HEK293 (cell line): Measurements from ENCODE around the gene BTF3.
A peak's percentile ranks its signal among the peaks of the same experiment; 100 is the strongest.

Source experiments
- GFI1B ChIP-seq: fragments of 450-650 bp; formaldehyde crosslinking; IDR thresholded peaks from 2 replicates; pipeline ENCODE4 v1.5.1; 2016; ENCODE audit warnings: missing biosample characterization, missing genetic modification characterization
- GLIS1 ChIP-seq: fragments of 450-650 bp; formaldehyde crosslinking; IDR thresholded peaks from 2 replicates; pipeline ENCODE4 v1.5.1; 2016; ENCODE audit warnings: missing biosample characterization, missing genetic modification characterization
- KLF8 ChIP-seq: fragments of 450-650 bp; formaldehyde crosslinking; IDR thresholded peaks from 2 replicates; pipeline ENCODE4 v1.5.1; 2016; ENCODE audit warnings: missing biosample characterization, missing genetic modification characterization
- TCF7L2 ChIP-seq: IDR thresholded peaks from 2 replicates; pipeline ENCODE4 v1.6.1; 2011; ENCODE audit warnings: low read depth, mild to moderate bottlenecking, inconsistent platforms, low read length, moderate library complexity, borderline replicate concordance
- WT1 ChIP-seq: fragments of 450-650 bp; formaldehyde crosslinking; IDR thresholded peaks from 2 replicates; pipeline ENCODE4 v1.5.1; 2016; ENCODE audit warnings: missing biosample characterization, missing genetic modification characterization
- ZFP41 ChIP-seq: fragments of 450-650 bp; formaldehyde crosslinking; IDR thresholded peaks from 2 replicates; pipeline ENCODE4 v1.5.1; 2016; ENCODE audit warnings: missing biosample characterization, missing genetic modification characterization, borderline replicate concordance
- ZFP69B ChIP-seq: fragments of 450-650 bp; formaldehyde crosslinking; IDR thresholded peaks from 2 replicates; pipeline ENCODE4 v1.5.1; 2016; ENCODE audit warnings: missing biosample characterization, missing genetic modification characterization
- ZNF121 ChIP-seq: fragments of 450-650 bp; formaldehyde crosslinking; IDR thresholded peaks from 2 replicates; pipeline ENCODE4 v1.5.1; 2016; ENCODE audit warnings: missing biosample characterization, missing genetic modification characterization
- ZNF302 ChIP-seq: fragments of 450-650 bp; formaldehyde crosslinking; IDR thresholded peaks from 2 replicates; pipeline ENCODE4 v1.5.1; 2016; ENCODE audit warnings: missing biosample characterization, missing genetic modification characterization, low read depth
- ZNF311 ChIP-seq: fragments of 450-650 bp; formaldehyde crosslinking; IDR thresholded peaks from 2 replicates; pipeline ENCODE4 v1.5.1; 2017; ENCODE audit warnings: missing biosample characterization, missing genetic modification characterization, borderline replicate concordance
- ZNF335 ChIP-seq: fragments of 450-650 bp; formaldehyde crosslinking; conservative IDR thresholded peaks from 2 replicates; pipeline ENCODE4 v1.5.1; 2016; ENCODE audit warnings: missing biosample characterization, missing genetic modification characterization
- ZNF366 ChIP-seq: fragments of 450-650 bp; formaldehyde crosslinking; conservative IDR thresholded peaks from 2 replicates; pipeline ENCODE4 v1.5.1; 2016; ENCODE audit warnings: missing biosample characterization, missing genetic modification characterization
- ZNF404 ChIP-seq: fragments of 450-650 bp; formaldehyde crosslinking; IDR thresholded peaks from 2 replicates; pipeline ENCODE4 v1.5.1; 2017; ENCODE audit warnings: missing biosample characterization, missing genetic modification characterization
- ZNF426 ChIP-seq: fragments of 450-650 bp; formaldehyde crosslinking; IDR thresholded peaks from 2 replicates; pipeline ENCODE4 v1.5.1; 2017; ENCODE audit warnings: missing biosample characterization, missing genetic modification characterization, mild to moderate bottlenecking, inconsistent platforms, moderate library complexity
- ZNF48 ChIP-seq: fragments of 450-650 bp; formaldehyde crosslinking; IDR thresholded peaks from 2 replicates; pipeline ENCODE4 v1.5.1; 2016; ENCODE audit warnings: missing biosample characterization, missing genetic modification characterization
- ZNF548 ChIP-seq: fragments of 450-650 bp; formaldehyde crosslinking; IDR thresholded peaks from 2 replicates; pipeline ENCODE4 v1.5.1; 2016; ENCODE audit warnings: missing biosample characterization, missing genetic modification characterization
- ZNF560 ChIP-seq: fragments of 450-650 bp; formaldehyde crosslinking; IDR thresholded peaks from 2 replicates; pipeline ENCODE4 v1.5.1; 2017; ENCODE audit warnings: missing biosample characterization, missing genetic modification characterization, borderline replicate concordance
- ZNF623 ChIP-seq: fragments of 450-650 bp; formaldehyde crosslinking; IDR thresholded peaks from 2 replicates; pipeline ENCODE4 v1.5.1; 2016; ENCODE audit warnings: missing biosample characterization, missing genetic modification characterization
- ZNF629 ChIP-seq: fragments of 450-650 bp; formaldehyde crosslinking; IDR thresholded peaks from 2 replicates; pipeline ENCODE4 v1.5.1; 2017; ENCODE audit warnings: missing biosample characterization, missing genetic modification characterization
- ZNF776 ChIP-seq: fragments of 450-650 bp; formaldehyde crosslinking; IDR thresholded peaks from 2 replicates; pipeline ENCODE4 v1.5.0; 2017; ENCODE audit warnings: missing biosample characterization, missing genetic modification characterization, borderline replicate concordance
- ZNF777 ChIP-seq: fragments of 450-650 bp; formaldehyde crosslinking; IDR thresholded peaks from 2 replicates; pipeline ENCODE4 v1.5.1; 2017; ENCODE audit warnings: missing biosample characterization, missing genetic modification characterization, borderline replicate concordance
- ZSCAN16 ChIP-seq: fragments of 450-650 bp; formaldehyde crosslinking; IDR thresholded peaks from 2 replicates; pipeline ENCODE4 v1.5.1; 2016; ENCODE audit warnings: missing biosample characterization, missing genetic modification characterization
- TF ChIP-seq, protein P1 (sequence below): fragments of 450-650 bp; formaldehyde crosslinking; IDR thresholded peaks from 2 replicates; pipeline ENCODE4 v1.5.1; 2016; ENCODE audit warnings: missing biosample characterization, missing genetic modification characterization
- TF ChIP-seq, protein P2 (sequence below): fragments of 450-650 bp; formaldehyde crosslinking; IDR thresholded peaks from 2 replicates; pipeline ENCODE4 v1.5.1; 2017; ENCODE audit warnings: missing biosample characterization, missing genetic modification characterization
- TF ChIP-seq, protein P3 (sequence below): fragments of 450-650 bp; formaldehyde crosslinking; IDR thresholded peaks from 2 replicates; pipeline ENCODE4 v1.5.1; 2016; ENCODE audit warnings: missing biosample characterization, missing genetic modification characterization, borderline replicate concordance
- TF ChIP-seq, protein P4 (sequence below): fragments of 450-650 bp; formaldehyde crosslinking; optimal IDR thresholded peaks from 2 replicates; pipeline ENCODE3; 2016; ENCODE audit warnings: missing biosample characterization, mild to moderate bottlenecking, missing genetic modification characterization
- TF ChIP-seq, protein P5 (sequence below): fragments of 450-650 bp; formaldehyde crosslinking; IDR thresholded peaks from 2 replicates; pipeline ENCODE4 v1.5.1; 2016; ENCODE audit warnings: missing biosample characterization, missing genetic modification characterization
- TF ChIP-seq, protein P6 (sequence below): fragments of 450-650 bp; formaldehyde crosslinking; IDR thresholded peaks from 2 replicates; pipeline ENCODE4 v1.5.1; 2016; ENCODE audit warnings: missing biosample characterization, missing genetic modification characterization

Gene BTF3

DNA sequence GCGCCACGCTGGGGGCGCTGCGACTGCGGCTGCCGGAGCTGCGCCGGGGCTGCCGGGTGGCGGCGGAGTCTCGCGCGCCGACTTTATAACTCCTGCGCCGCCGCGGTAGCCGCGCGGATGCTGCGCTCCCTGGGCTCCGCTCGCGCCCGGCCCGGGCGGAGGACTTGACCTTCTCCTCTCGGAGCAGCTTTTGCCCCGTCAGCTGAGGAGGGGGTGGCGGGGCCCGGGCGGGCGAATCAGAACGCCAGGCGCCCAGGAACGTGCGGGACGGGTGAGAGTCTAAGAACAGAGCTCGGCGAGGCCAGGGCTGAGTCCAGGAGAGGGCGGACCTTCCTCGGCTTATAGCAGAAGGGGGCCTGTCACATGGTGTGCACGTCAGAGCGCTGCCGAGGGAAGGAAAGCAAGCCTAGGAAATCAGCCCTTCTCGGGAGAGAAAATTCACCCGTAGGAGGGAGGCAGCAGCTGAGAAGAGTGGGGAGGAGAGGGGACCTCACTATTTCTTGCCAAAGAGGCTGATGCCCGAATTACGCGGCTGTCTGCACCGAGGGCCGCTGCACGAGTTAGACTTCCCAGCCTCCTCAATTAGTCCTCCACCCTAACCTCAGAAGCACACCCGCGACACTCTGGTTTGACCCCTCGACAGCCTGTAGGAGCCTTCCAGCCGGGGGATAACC, 49.6 kb upstream of the BTF3 start, which contains the start of gene FOXD1 (continued):
- peak; percentile 56; the same call in 1 of the 2 replicates for TF ChIP-seq KLF8
- TF ChIP-seq TCF7L2: no peak
- TF ChIP-seq GFI1B (tag by site-specific recombination): no peak
- TF ChIP-seq ZNF548 (tag by site-specific recombination): no peak
- TF ChIP-seq GLIS1 (tag by site-specific recombination): peak; percentile 64
- TF ChIP-seq ZNF335: peak; percentile 76
- TF ChIP-seq ZNF776 (tag by site-specific recombination): no peak
- peak; percentile 75 for TF ChIP-seq ZNF366 (tag by site-specific recombination)
- TF ChIP-seq ZNF426 (tag by site-specific recombination): no peak
- TF ChIP-seq, protein P1, sequence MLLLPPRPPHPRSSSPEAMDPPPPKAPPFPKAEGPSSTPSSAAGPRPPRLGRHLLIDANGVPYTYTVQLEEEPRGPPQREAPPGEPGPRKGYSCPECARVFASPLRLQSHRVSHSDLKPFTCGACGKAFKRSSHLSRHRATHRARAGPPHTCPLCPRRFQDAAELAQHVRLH (tag by site-specific recombination): no peak
- no peak for TF ChIP-seq ZNF121 (tag by site-specific recombination)
- no peak for TF ChIP-seq ZNF777
- TF ChIP-seq, protein P2, sequence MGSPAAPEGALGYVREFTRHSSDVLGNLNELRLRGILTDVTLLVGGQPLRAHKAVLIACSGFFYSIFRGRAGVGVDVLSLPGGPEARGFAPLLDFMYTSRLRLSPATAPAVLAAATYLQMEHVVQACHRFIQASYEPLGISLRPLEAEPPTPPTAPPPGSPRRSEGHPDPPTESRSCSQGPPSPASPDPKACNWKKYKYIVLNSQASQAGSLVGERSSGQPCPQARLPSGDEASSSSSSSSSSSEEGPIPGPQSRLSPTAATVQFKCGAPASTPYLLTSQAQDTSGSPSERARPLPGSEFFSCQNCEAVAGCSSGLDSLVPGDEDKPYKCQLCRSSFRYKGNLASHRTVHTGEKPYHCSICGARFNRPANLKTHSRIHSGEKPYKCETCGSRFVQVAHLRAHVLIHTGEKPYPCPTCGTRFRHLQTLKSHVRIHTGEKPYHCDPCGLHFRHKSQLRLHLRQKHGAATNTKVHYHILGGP (tag by site-specific recombination): no peak
- TF ChIP-seq ZNF623 (tag by site-specific recombination): no peak
- no peak for TF ChIP-seq ZNF48 (tag by site-specific recombination)
- TF ChIP-seq ZFP41 (tag by site-specific recombination): no peak
- peak; percentile 21; the same call in 1 of the 2 replicates for TF ChIP-seq ZFP69B
- TF ChIP-seq, protein P3, sequence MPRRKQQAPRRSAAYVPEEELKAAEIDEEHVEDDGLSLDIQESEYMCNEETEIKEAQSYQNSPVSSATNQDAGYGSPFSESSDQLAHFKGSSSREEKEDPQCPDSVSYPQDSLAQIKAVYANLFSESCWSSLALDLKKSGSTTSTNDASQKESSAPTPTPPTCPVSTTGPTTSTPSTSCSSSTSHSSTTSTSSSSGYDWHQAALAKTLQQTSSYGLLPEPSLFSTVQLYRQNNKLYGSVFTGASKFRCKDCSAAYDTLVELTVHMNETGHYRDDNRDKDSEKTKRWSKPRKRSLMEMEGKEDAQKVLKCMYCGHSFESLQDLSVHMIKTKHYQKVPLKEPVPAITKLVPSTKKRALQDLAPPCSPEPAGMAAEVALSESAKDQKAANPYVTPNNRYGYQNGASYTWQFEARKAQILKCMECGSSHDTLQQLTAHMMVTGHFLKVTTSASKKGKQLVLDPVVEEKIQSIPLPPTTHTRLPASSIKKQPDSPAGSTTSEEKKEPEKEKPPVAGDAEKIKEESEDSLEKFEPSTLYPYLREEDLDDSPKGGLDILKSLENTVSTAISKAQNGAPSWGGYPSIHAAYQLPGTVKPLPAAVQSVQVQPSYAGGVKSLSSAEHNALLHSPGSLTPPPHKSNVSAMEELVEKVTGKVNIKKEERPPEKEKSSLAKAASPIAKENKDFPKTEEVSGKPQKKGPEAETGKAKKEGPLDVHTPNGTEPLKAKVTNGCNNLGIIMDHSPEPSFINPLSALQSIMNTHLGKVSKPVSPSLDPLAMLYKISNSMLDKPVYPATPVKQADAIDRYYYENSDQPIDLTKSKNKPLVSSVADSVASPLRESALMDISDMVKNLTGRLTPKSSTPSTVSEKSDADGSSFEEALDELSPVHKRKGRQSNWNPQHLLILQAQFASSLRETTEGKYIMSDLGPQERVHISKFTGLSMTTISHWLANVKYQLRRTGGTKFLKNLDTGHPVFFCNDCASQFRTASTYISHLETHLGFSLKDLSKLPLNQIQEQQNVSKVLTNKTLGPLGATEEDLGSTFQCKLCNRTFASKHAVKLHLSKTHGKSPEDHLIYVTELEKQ: no peak
- 0 out of 2 replicates have a peak, but pooled peaks have one; percentile 39 for TF ChIP-seq WT1 (tag by site-specific recombination)
- TF ChIP-seq ZNF404 (tag by site-specific recombination): no peak
- no peak for TF ChIP-seq ZNF311 (tag by site-specific recombination)
- TF ChIP-seq, protein P4, sequence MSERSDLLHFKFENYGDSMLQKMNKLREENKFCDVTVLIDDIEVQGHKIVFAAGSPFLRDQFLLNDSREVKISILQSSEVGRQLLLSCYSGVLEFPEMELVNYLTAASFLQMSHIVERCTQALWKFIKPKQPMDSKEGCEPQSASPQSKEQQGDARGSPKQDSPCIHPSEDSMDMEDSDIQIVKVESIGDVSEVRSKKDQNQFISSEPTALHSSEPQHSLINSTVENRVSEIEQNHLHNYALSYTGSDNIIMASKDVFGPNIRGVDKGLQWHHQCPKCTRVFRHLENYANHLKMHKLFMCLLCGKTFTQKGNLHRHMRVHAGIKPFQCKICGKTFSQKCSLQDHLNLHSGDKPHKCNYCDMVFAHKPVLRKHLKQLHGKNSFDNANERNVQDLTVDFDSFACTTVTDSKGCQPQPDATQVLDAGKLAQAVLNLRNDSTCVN: peak; percentile 86
- TF ChIP-seq ZNF629 (tag by site-specific recombination): peak; percentile 80
- no peak for TF ChIP-seq ZSCAN16
- no peak for TF ChIP-seq ZNF560 (tag by site-specific recombination)
- TF ChIP-seq, protein P5, sequence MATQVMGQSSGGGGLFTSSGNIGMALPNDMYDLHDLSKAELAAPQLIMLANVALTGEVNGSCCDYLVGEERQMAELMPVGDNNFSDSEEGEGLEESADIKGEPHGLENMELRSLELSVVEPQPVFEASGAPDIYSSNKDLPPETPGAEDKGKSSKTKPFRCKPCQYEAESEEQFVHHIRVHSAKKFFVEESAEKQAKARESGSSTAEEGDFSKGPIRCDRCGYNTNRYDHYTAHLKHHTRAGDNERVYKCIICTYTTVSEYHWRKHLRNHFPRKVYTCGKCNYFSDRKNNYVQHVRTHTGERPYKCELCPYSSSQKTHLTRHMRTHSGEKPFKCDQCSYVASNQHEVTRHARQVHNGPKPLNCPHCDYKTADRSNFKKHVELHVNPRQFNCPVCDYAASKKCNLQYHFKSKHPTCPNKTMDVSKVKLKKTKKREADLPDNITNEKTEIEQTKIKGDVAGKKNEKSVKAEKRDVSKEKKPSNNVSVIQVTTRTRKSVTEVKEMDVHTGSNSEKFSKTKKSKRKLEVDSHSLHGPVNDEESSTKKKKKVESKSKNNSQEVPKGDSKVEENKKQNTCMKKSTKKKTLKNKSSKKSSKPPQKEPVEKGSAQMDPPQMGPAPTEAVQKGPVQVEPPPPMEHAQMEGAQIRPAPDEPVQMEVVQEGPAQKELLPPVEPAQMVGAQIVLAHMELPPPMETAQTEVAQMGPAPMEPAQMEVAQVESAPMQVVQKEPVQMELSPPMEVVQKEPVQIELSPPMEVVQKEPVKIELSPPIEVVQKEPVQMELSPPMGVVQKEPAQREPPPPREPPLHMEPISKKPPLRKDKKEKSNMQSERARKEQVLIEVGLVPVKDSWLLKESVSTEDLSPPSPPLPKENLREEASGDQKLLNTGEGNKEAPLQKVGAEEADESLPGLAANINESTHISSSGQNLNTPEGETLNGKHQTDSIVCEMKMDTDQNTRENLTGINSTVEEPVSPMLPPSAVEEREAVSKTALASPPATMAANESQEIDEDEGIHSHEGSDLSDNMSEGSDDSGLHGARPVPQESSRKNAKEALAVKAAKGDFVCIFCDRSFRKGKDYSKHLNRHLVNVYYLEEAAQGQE: peak; percentile 30; the same call in 1 of the 2 replicates
- no peak for TF ChIP-seq ZNF302 (tag by site-specific recombination)
- TF ChIP-seq, protein P6, sequence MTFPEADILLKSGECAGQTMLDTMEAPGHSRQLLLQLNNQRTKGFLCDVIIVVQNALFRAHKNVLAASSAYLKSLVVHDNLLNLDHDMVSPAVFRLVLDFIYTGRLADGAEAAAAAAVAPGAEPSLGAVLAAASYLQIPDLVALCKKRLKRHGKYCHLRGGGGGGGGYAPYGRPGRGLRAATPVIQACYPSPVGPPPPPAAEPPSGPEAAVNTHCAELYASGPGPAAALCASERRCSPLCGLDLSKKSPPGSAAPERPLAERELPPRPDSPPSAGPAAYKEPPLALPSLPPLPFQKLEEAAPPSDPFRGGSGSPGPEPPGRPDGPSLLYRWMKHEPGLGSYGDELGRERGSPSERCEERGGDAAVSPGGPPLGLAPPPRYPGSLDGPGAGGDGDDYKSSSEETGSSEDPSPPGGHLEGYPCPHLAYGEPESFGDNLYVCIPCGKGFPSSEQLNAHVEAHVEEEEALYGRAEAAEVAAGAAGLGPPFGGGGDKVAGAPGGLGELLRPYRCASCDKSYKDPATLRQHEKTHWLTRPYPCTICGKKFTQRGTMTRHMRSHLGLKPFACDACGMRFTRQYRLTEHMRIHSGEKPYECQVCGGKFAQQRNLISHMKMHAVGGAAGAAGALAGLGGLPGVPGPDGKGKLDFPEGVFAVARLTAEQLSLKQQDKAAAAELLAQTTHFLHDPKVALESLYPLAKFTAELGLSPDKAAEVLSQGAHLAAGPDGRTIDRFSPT (tag by site-specific recombination): no peak
